GM12891 (cell line): ENCODE results near the gene CCM2.

ENCODE experiments used
- POLR2A ChIP-seq: IDR thresholded peaks from 2 replicates; pipeline ENCODE4 v1.6.1; 2011; ENCODE audit warnings: low read depth, low read length, control low read depth
- POLR2AphosphoS5 ChIP-seq: IDR thresholded peaks from 2 replicates; pipeline ENCODE4 v1.6.1; 2011; ENCODE audit warnings: low read depth, low read length, control low read depth
- POU2F2 ChIP-seq: IDR thresholded peaks from 2 replicates; pipeline ENCODE4 v1.6.1; 2011; ENCODE audit warnings: low read depth, mild to moderate bottlenecking, control low read depth, low read length, moderate library complexity
- TAF1 ChIP-seq: IDR thresholded peaks from 2 replicates; pipeline ENCODE4 v1.6.1; 2011; ENCODE audit warnings: low read depth, low read length, control low read depth

DNA sequence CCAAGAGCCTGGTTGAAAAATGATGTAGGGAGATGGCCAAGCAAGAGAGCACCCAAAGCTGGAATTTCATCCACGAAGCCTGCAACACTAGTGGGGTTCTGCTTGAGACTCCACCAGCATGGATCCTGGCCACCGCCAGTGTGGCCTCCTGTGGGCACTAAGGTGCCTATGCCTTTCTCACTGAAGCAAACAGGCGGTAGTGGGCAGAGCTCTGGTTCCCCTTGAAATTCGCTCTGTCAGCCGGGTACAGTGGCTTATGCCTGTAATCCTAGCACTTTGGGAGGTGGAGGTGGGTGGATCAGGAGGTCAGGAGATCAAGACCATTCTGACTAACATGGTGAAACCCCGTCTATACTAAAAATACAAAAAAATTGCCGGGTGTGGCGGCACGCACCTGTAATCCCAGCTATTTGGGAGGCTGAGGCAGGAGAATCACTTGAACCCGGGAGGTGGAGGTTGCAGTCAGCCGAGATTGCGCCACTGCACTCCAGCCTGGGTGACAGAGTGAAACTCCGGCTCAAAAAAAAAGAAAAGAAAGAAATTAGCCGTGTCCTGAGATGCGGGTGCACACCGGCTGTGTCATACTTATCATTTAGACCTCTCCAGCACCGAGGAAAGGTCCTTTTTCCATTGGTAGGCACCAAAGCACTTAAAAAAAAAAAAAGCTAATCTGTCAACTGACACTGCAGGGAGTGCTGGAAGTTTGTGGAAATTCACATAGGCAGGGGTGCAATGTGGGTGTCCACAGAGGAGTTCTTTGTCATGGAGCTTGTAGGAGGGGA lies 28.3 kb downstream of the CCM2 start:
- TF ChIP-seq POLR2AphosphoS5 = peak; percentile 26; the same call in 1 of the 2 replicates
- no peak for TF ChIP-seq POLR2A
- no peak for TF ChIP-seq POU2F2
- TF ChIP-seq TAF1 = no peak
